ENCODE data around the gene ZNF500.
"Not testable (repeated sequence)": the region's sequence is repeated elsewhere in the genome, so short reads cannot be mapped to it uniquely, and the experiment has no call there.

The ZNF500 gene

GRCh38 chr16:4795828-4796572, 29.0 kb upstream of the ZNF500 start:
- no peak for DNase-seq

GRCh38 chr16:4795181-4795827, 28.3 kb upstream of the ZNF500 start, which contains the start of gene SMIM22:
TSS of gene SMIM22 (plus strand) at chr16:4795369. CDS start at chr16:4795735, 366 bp downstream.
- DNase-seq: no peak

DNA sequence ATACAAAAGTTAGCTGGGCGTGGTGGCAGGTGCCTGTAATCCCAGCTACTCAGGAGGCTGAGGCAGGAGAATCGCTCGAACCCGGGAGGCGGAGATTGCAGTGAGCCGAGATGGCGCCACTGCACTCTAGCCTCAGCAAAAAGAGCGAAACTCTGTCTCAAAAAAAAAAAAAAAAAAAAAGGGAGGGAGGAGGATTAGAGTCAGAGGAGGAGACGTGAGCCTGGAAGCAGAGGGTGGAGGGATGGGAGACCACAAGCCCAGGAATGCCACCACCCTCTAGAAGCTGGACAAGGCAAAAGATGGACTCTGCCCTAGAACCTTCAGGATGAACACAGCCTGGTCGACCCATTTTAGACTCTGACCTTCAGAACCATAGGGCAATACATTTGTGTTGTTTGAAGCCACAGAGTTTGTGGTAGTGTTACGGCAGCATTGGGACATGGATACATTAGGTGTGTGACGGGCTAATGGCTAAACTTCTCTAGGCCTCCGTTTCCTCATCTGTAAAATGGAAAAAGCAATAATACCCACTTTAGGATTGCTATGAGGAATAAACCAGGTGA, 26.1 kb upstream of the ZNF500 start:
- DNase-seq: no peak

- no peak for DNase-seq
These were observed 23.9 kb upstream of the ZNF500 start for GRCh38 chr16:4790871-4791270.

- no peak for DNase-seq
These were observed 23.3 kb upstream of the ZNF500 start for GRCh38 chr16:4790261-4790660.

GRCh38 chr16:4788910-4789309, 21.9 kb upstream of the ZNF500 start:
- DNase-seq: no peak

GRCh38 chr16:4788489-4788889, 21.5 kb upstream of the ZNF500 start:
- no peak for DNase-seq

- DNase-seq: no peak
These were observed 20.9 kb upstream of the ZNF500 start, which contains the start of gene SEPTIN12 for GRCh38 chr16:4787627-4788482. TSS of gene SEPTIN12 (minus strand) at chr16:4788345. CDS start at chr16:4787645, 700 bp downstream.

- no peak for DNase-seq
These were observed 20.1 kb upstream of the ZNF500 start for GRCh38 chr16:4787068-4787467.

DNA sequence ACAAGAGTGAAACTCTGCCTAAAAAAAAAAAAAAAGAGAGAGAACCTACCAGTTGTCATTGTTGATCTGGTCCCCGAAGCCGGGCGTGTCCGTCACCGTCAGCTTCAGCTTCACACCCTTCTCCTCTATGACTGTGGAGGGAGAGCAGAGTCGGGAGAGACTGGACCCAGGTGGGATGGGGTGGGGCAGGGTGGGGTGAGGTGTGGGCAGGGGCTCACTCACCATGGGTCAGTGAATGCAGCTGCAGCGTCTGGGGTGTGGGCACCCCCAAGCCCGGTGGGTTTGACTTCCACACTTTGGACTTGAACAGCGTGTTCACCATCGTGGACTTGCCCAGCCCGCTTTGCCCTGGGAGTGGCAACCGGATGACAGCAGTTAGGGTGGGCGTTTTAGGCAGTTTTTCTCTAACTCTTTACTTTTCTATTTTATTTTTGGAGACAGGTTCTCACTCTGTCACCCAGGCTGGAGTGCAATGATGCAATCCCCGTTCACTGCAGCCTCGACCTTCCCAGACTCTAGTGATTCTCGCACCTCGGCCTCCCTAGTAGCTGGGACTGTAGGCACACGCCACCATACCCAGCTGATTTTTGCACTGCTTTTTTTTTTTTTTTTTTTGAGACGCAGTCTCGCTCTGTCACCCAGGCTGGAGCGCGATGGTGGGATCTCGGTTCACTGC, 18.9 kb upstream of the ZNF500 start:
- no peak for DNase-seq

GRCh38 chr16:4784444-4784987, 17.6 kb upstream of the ZNF500 start:
- not testable (repeated sequence) for DNase-seq

DNA sequence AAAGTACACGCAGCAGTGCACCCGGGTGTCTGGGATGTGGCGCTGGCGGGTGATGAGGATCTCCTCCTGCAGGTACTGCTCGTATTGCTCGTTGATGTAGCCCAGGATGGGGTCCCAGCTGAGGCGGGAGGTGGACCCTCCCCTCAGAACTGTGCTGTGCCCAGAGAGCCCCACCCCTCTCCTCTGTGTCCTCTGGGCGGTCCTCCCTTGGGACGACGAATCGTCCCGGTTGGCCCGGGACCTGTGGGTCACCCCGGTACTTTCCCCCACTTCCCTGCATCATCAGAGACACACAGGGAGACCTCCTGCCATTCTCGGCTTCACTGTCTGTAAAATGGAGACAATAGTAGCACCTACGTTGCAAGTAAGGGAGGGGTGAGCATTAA, 17.0 kb upstream of the ZNF500 start:
- DNase-seq: no peak

DNA sequence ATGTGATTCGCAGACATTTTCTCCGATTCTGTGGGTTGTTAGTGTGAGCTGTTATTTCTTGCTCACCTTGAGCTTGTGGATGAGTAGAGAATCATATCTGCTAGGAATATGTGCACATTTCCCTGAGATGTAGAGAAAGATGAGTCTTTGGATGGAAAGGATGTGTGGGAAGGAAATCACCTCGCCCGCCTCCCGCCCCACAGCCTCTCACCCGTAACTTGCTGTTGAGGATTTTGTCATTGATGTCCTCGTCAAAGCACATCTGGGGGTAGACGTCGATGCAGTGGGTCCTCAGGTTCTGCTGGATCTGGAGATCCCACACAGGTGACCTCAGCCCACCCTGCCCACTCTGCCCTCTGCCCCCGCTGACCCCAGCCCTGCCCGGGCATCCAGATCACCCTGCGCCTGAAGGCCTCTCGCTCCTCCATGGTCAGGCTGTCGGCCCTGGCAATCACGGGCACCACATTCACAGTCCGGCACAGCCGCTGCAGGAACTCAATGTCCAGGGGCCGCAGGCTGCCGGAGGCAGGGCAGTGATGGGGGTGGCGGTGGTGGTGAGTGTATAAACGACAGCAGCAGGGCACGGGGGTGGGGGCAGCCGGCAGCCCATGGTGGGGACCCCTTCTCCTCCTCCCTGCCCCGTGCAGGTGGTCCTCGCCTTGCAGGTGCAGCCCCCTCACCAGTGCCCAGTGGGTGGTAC, 16.4 kb upstream of the ZNF500 start:
- DNase-seq: no peak

DNA sequence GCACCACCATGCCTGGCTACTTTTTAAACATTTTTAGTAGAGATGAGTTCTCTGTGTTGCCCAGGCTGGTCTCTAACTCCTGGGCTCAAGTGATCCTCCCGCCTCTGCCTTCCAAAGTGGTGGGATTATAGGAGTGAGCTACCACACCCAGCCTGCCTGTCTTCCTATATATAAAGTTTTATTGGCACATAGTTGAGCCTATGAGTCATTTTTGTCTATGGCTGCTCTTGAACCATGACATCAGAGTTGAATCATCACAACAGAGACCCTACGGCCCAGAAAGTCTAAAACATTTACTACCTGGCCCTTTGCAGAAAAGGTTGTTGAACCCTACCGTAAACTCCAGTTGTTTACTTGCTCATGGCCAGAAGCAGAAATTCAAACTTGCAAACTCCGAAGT, 13.3 kb upstream of the ZNF500 start:
- no peak for DNase-seq

DNA sequence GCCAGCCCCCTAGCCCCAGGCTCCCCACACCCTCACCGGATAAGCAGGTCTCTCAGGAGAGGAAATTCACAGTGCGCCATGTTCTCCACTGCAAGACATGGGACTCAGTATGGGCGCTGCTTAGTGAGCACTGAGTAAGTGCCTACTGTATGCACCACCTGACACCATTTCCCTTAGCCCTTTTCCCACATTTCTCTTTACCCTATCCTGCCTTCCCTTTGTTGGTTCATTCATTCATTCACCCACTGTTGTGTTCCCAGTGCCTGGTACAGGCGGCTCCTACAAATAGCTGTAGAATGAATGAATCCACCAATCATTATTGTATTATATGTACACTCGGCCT, 11.1 kb upstream of the ZNF500 start:
- DNase-seq: no peak

- DNase-seq: no peak
These were observed 10.5 kb upstream of the ZNF500 start for GRCh38 chr16:4777339-4778049.

GRCh38 chr16:4776141-4776705, 9.3 kb upstream of the ZNF500 start:
- DNase-seq: no peak

DNA sequence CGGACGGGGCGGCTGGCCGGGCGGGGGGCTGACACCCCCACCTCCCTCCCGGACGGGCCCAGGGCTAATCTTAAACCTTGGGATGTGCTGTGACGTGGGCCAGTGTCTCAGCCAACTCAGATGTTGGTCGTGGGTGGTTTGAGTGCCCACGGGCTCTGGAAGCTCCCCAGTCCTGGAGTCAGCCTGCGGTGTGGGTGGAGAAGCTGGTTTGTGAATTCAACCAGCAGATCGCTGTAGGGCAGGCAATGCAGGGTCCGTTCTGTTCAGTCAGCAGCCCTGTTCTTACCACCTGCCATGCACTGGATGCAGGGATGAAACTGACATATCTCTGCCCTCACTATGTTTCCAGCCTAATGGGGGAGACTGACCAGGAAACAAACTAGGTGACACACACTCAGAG, 8.0 kb upstream of the ZNF500 start:
- DNase-seq: no peak

DNA sequence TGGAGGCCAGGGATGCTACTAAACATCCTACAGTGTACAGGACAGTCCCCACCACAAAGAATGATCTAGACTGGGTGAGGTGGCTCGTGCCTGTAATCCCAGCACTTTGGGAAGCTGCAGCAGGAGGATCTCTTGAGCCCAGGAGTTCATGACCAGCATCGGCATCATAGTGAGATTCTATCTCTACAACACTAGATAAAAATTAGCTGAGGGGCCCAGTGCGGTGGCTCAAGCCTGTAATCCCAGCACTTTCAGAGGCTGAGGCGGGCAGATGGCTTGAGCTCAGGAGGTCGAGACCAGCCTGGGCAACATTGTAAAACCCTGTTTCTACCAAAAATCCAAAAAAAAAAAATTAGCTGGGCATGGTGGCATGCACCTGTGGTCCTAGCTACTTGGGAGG, 5.4 kb upstream of the ZNF500 start:
- no peak for DNase-seq

DNA sequence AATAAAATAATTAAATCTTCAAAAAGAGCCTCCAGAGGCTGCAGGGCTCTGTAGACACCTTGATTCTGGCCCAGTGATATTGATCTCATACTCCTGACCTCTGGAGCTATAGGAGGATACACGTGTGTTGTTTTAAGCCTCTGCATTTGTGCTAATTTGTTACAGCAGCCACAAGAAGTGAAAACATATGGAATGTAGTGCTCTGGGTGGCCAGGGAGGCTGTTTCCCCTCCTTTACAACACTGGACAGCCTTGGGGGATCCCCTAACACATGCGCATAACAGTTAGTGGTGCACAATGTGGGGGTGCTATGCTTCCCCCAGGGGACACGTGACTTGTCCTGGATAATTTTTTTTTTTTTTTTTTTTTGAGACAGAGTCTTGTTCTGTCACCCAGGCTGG, 4.7 kb upstream of the ZNF500 start:
- no peak for DNase-seq

GRCh38 chr16:4769306-4769638, 2.3 kb upstream of the ZNF500 start:
- DNase-seq: no peak

All from stimulated activated CD4-positive, alpha-beta T cell treated with anti-CD3 and anti-CD28 coated beads, Interleukin-15, amount 100 ng/mL, for 24 hours (primary cell).